SK-N-MC (cell line): Measurements from ENCODE around the gene USP22.

Experiments used
- DNase-seq: peaks from one replicate; pipeline ENCODE4 v3.0.0-alpha.2; 2011; ENCODE audit warnings: low read depth, low spot score
- H3K27ac ChIP-seq: fragments of 200-600 bp; sonication (generic); 2 replicates; pipeline ENCODE4 v1.5.1; 2016; ENCODE audit warnings: mixed run types
- H3K36me3 ChIP-seq: fragments of 200-600 bp; sonication (generic); 2 replicates; pipeline ENCODE4 v1.6.1; 2017; ENCODE audit warnings: antibody characterized with exemption, low read length, mixed read lengths; ENCODE audit not compliant: insufficient read depth
- H3K4me3 ChIP-seq: fragments of 200-600 bp; sonication (generic); 2 replicates; pipeline ENCODE4 v1.5.1; 2016
- H3K9ac ChIP-seq: fragments of 200-600 bp; sonication (generic); 2 replicates; pipeline ENCODE4 v1.8.0; 2017; ENCODE audit warnings: mixed run types, mixed read lengths; ENCODE audit not compliant: insufficient read length
- H3K9me3 ChIP-seq: fragments of 200-600 bp; sonication (generic); 2 replicates; pipeline ENCODE4 v1.6.1; 2017; ENCODE audit warnings: low read depth, mild to moderate bottlenecking, antibody characterized with exemption, low read length, moderate library complexity, mixed read lengths
- EZH2 ChIP-seq: fragments of 200-600 bp; sonication (generic); IDR thresholded peaks from one replicate; pipeline ENCODE4 v1.6.1; 2017; ENCODE audit warnings: antibody characterized with exemption
- FOXP2 ChIP-seq: optimal IDR thresholded peaks from 2 replicates; pipeline ENCODE3; 2011; ENCODE audit warnings: mild to moderate bottlenecking, moderate library complexity; ENCODE audit not compliant: insufficient read depth; ENCODE audit errors: extremely low read length, control extremely low read depth
- POLR2AphosphoS5 ChIP-seq: IDR thresholded peaks from 2 replicates; pipeline ENCODE4 v1.6.1; 2012; ENCODE audit warnings: mild to moderate bottlenecking, low read depth, low read length, borderline replicate concordance

The USP22 gene

GRCh38 chr17:21010705-21011596 is 31.9 kb downstream of the USP22 start:
- Histone ChIP-seq H3K36me3 (peaks cover 93% of the 10 kb centered on the region), H3K27ac (no peak overlapping the region), H3K4me3 (no peak overlapping the region), H3K9ac (no peak overlapping the region), H3K9me3 (no peaks in the 10 kb centered on the region)
- no peak for DNase-seq
- TF ChIP-seq FOXP2 = no peak
- no peak for TF ChIP-seq EZH2
- no peak for TF ChIP-seq POLR2AphosphoS5

DNA sequence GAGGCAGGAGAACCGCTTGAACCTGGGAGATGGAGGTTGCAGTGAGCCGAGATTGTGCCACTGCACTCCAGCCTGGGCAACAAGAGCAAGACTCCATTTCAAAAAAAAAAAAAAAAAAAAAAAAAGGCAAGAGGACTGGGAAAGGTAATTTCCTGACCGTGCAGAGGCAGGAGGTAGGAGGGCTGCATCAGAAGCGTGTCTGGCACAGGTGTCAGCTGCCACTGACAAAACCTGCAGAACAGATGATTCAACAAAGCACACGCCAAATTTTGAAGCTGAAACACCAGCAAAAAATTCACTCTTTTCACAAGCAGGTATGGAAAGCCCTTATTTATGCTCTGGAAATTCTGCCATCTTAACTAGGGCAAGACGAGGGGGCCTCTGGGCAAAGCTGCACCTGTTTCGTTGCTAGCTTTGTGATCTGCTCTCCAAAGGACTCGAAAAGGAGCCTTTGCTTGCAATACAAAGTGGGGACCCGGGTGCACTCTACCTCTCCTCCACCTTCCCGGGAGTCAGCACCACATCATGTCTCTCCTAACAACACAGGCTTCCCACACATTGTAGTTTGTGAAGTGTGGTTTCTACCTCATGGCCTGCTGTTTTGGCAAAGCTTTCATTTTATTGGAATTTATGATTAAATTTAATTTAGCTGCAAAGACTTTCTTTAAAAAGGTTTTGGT is 33.7 kb downstream of the USP22 start:
- H3K27ac ChIP-seq = no peak overlapping the region
- DNase-seq = no peak
- H3K4me3 ChIP-seq = no peak overlapping the region
- TF ChIP-seq FOXP2 (no peak), POLR2AphosphoS5 (no peak), EZH2 (no peak)
- H3K9ac ChIP-seq = no peak overlapping the region
- H3K36me3 ChIP-seq = peaks cover 93% of the 10 kb centered on the region
- no peaks in the 10 kb centered on the region for H3K9me3 ChIP-seq

- no peak overlapping the region for H3K9ac ChIP-seq
- TF ChIP-seq POLR2AphosphoS5 (no peak), FOXP2 (no peak), EZH2 (no peak)
- no peaks in the 10 kb centered on the region for H3K9me3 ChIP-seq
- no peak overlapping the region for H3K4me3 ChIP-seq
- no peak for DNase-seq
- peaks cover 95% of the 10 kb centered on the region for H3K36me3 ChIP-seq
- no peak overlapping the region for H3K27ac ChIP-seq
Measured at GRCh38 chr17:21008160-21008915, 34.5 kb downstream of the USP22 start.

- H3K9ac ChIP-seq = no peak overlapping the region
- peaks cover 95% of the 10 kb centered on the region for H3K36me3 ChIP-seq
- no peaks in the 10 kb centered on the region for H3K9me3 ChIP-seq
- H3K27ac ChIP-seq = no peak overlapping the region
- DNase-seq = no peak
- TF ChIP-seq EZH2 (no peak), FOXP2 (no peak), POLR2AphosphoS5 (no peak)
- no peak overlapping the region for H3K4me3 ChIP-seq
Measured at GRCh38 chr17:21007646-21008045, 35.2 kb downstream of the USP22 start.

GRCh38 chr17:21005803-21006202 is 37.0 kb downstream of the USP22 start:
- no peak for TF ChIP-seq EZH2
- no peak for TF ChIP-seq FOXP2
- no peak for TF ChIP-seq POLR2AphosphoS5
- Histone ChIP-seq H3K4me3 (no peak overlapping the region), H3K36me3 (peaks cover 94% of the 10 kb centered on the region), H3K9me3 (no peaks in the 10 kb centered on the region), H3K9ac (no peak overlapping the region), H3K27ac (no peak overlapping the region)
- no peak for DNase-seq

GRCh38 chr17:21005367-21005766 is 37.4 kb downstream of the USP22 start:
- Histone ChIP-seq H3K36me3 (peaks cover 92% of the 10 kb centered on the region), H3K9me3 (no peaks in the 10 kb centered on the region), H3K9ac (no peak overlapping the region), H3K4me3 (no peak overlapping the region), H3K27ac (no peak overlapping the region)
- peak; percentile 8; the same call in 1 of the 2 replicates for TF ChIP-seq POLR2AphosphoS5
- no peak for TF ChIP-seq FOXP2
- no peak for TF ChIP-seq EZH2
- no peak for DNase-seq

- no peak overlapping the region for H3K9ac ChIP-seq
Measured at GRCh38 chr17:21004016-21004930, 38.5 kb downstream of the USP22 start.

More at GRCh38 chr17:21004016-21004930, 38.5 kb downstream of the USP22 start:
- no peaks in the 10 kb centered on the region for H3K9me3 ChIP-seq
- no peak overlapping the region for H3K27ac ChIP-seq
- H3K36me3 ChIP-seq = peaks cover 89% of the 10 kb centered on the region
- no peak overlapping the region for H3K4me3 ChIP-seq
- DNase-seq = no peak
- no peak for TF ChIP-seq EZH2
- no peak for TF ChIP-seq FOXP2
- no peak for TF ChIP-seq POLR2AphosphoS5
